Activated CD8-positive, alpha-beta memory T cell treated with anti-CD3 and anti-CD28 coated beads for 4 hours (primary cell): ENCODE measurements around the gene KCNE1.
"Not testable (repeated sequence)": the region's sequence is repeated elsewhere in the genome, so short reads cannot be mapped to it uniquely, and the experiment has no call there.

Source experiments
- DNase-seq, 2 donors: peaks; one replicate each; pipeline ENCODE4 v3.0.0-alpha.2; 2020; ENCODE audit warnings: low read depth in 2 of 2

KCNE1 gene

GRCh38 chr21:34417448-34418077, 94.4 kb downstream of the KCNE1 start:
- not testable (repeated sequence) for DNase-seq

- not testable (repeated sequence) for DNase-seq
Observed at GRCh38 chr21:34407294-34407693, 104.7 kb downstream of the KCNE1 start.

- not testable (repeated sequence) for DNase-seq
Observed at GRCh38 chr21:34406676-34407075, 105.3 kb downstream of the KCNE1 start.

- not testable (repeated sequence) for DNase-seq
Observed at GRCh38 chr21:34406102-34406501, 105.9 kb downstream of the KCNE1 start.

GRCh38 chr21:34405686-34406085, 106.3 kb downstream of the KCNE1 start:
- DNase-seq, result not testable (repeated sequence)

GRCh38 chr21:34404742-34405141, 107.3 kb downstream of the KCNE1 start:
- not testable (repeated sequence) for DNase-seq

GRCh38 chr21:34400522-34400921, 111.5 kb downstream of the KCNE1 start:
- DNase-seq, result not testable (repeated sequence)
